ENCODE results near the gene DLX6.
"Not testable (repeated sequence)": the region's sequence is repeated elsewhere in the genome, so short reads cannot be mapped to it uniquely, and the experiment has no call there.

Gene DLX6

GRCh38 chr7:97026715-97027426 lies 21.5 kb downstream of the DLX6 start:
- no peak for DNase-seq (ENCODE audit: low spot score)
- TF ChIP-seq CTCF (IDR thresholded peaks at IDR 0.05; ENCODE audit: extremely low read depth, missing control alignments) = no peak

- peak; percentile 86 for DNase-seq (ENCODE audit: low spot score)
- peak; percentile 75 for TF ChIP-seq CTCF (IDR thresholded peaks at IDR 0.05; ENCODE audit: extremely low read depth, missing control alignments)
These were observed 22.3 kb downstream of the DLX6 start for GRCh38 chr7:97027427-97028234.

- not testable (repeated sequence) for DNase-seq (ENCODE audit: low spot score)
These were observed 29.0 kb downstream of the DLX6 start for GRCh38 chr7:97034213-97034852.

GRCh38 chr7:97039374-97040065 lies 34.2 kb downstream of the DLX6 start:
- no peak for TF ChIP-seq CTCF (IDR thresholded peaks at IDR 0.05; ENCODE audit: extremely low read depth, missing control alignments)

GRCh38 chr7:97043281-97043680 lies 37.9 kb downstream of the DLX6 start:
- no peak for DNase-seq (ENCODE audit: low spot score)
- no peak for TF ChIP-seq CTCF (IDR thresholded peaks at IDR 0.05; ENCODE audit: extremely low read depth, missing control alignments)

More at GRCh38 chr7:97039374-97040065, 34.2 kb downstream of the DLX6 start:
- no peak for DNase-seq (ENCODE audit: low spot score)

All from GM20000 (cell line).